Mammary epithelial cell (primary cell): ENCODE data around the gene RAPGEF2.

Source experiments
- EZH2 ChIP-seq: IDR thresholded peaks from 2 replicates; pipeline ENCODE4 v1.6.1; 2012; ENCODE audit warnings: low read length, inconsistent platforms, borderline replicate concordance
- TF ChIP-seq, protein P1 (sequence below), 2 donors: IDR thresholded peaks in 1 of 2; conservative IDR thresholded peaks in 1 of 2; 2 replicates each; pipeline ENCODE4 v1.5.1; 2011 to 2012; ENCODE audit warnings: inconsistent platforms in 2 of 2, low read length in 2 of 2, mild to moderate bottlenecking in 2 of 2, control low read depth in 1 of 2, low read depth in 1 of 2; ENCODE audit not compliant: insufficient read depth in 1 of 2; ENCODE audit errors: extremely low read depth in 1 of 2

- TF ChIP-seq, protein P1, sequence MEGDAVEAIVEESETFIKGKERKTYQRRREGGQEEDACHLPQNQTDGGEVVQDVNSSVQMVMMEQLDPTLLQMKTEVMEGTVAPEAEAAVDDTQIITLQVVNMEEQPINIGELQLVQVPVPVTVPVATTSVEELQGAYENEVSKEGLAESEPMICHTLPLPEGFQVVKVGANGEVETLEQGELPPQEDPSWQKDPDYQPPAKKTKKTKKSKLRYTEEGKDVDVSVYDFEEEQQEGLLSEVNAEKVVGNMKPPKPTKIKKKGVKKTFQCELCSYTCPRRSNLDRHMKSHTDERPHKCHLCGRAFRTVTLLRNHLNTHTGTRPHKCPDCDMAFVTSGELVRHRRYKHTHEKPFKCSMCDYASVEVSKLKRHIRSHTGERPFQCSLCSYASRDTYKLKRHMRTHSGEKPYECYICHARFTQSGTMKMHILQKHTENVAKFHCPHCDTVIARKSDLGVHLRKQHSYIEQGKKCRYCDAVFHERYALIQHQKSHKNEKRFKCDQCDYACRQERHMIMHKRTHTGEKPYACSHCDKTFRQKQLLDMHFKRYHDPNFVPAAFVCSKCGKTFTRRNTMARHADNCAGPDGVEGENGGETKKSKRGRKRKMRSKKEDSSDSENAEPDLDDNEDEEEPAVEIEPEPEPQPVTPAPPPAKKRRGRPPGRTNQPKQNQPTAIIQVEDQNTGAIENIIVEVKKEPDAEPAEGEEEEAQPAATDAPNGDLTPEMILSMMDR (conservative IDR thresholded peaks at IDR 0.05 in 1 of 2, IDR thresholded peaks at IDR 0.05 in 1 of 2; ENCODE audit: extremely low read depth in 1 of 2, insufficient read depth in 1 of 2, low read depth in 1 of 2, low read length in 2 of 2) = no peak
- TF ChIP-seq EZH2 = no peak
These were observed 5.7 kb upstream of the RAPGEF2 start for GRCh38 chr4:159097144-159097543.
